NCI-H146 treated with DMSO at 0.1 percent for 48 hours (cell line): ENCODE results near the gene SPOCK3.
"Not testable (repeated sequence)": the region's sequence is repeated elsewhere in the genome, so short reads cannot be mapped to it uniquely, and the experiment has no call there.

Source experiments
- DNase-seq: peaks from one replicate; lab custom pipeline; 2025; ENCODE audit not compliant: unreplicated experiment; lab: John Stamatoyannopoulos, UW

SPOCK3 gene

DNA sequence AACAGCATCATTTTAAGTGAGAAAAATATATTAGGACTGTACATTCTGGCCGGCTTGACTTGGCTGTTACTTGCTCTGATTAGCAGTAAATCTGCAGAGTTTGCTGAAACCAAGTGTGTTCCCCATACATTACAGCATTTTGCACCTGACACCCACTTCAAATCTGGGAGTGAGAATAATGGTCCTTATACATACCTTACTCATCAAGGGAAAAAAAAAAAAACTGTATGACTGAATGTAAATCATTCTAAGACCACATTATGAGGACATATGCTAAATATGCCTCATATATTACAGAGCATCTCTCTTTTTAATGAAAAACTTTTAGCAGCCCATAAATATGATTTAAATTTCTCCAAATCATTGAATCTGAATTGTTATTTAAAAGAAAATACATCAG, 406.7 kb downstream of the SPOCK3 start:
- no peak for DNase-seq

DNA sequence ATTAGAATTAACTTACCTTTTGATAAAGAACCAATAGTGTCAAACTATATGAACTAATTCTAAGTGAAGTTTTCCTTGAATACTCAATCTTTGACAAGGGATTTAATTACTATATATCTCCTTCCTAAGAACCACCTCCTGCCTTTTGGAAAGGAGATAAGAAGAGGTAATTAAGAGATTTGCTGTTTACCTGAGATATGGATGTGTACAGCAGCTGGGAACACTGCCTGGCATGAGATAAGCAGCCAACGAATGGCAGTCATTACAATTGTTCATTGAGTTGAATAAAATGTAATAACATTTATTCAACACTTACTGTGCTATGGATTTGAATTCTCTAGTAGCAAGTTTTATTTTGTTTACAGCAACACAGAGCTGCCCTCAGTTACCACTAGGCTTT, 407.1 kb downstream of the SPOCK3 start:
- DNase-seq: no peak

DNA sequence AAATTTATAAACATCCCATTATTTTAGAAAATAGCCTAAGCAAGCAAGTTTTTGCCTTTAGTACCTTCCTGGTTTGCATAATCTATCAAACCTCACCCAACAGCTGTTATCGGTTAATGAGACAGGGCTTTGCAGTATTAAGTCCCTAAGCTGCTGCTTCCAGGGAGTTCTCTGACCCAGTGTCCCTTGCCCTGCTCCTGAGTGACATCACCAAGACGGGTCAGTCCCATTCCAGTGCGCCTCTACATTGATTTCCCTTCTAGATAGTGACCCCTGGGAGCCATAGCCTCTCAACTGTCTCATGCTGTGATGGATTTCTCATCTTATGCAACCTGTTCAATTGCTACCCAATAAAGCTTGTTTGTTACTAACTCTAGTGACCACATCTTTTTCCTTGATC, 410.4 kb downstream of the SPOCK3 start:
- DNase-seq: no peak

DNA sequence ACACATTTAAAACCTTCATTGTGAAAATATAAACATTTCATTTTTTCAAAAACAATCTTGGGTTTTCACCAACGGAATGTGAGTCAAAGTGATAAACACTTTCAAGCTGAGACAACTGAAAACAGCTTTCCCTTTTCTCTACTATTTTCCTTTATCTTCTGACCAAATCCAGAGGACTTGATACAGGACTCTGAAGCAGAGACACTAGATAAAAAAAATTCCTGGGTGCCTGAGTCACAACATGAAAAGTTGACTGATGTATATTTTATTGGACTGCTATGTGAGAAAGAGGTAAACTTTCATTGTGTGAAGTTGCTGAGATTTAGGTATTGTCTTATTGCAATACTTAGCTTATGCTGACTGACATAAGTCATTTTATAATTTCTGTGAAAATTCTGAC, 411.2 kb downstream of the SPOCK3 start:
- DNase-seq: no peak

DNA sequence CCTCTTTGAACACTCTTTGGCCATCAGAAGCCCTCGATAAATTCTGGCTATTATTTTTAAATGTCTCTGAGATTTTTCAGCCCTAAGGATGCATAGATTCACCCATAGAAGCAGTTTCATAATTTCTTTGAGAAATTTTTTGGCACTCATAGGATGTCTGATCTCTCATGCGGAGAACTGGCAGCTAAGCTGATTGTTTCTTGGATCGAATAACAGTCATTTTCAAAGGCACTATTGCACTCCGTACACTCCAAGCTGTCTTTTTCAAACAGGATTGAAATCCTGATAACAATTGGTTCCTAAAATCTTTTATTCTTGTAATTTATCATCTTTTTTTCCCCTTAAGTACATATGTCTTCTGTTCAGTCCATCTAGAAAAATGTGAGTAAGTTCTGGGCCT, 411.9 kb downstream of the SPOCK3 start:
- DNase-seq: no peak

DNA sequence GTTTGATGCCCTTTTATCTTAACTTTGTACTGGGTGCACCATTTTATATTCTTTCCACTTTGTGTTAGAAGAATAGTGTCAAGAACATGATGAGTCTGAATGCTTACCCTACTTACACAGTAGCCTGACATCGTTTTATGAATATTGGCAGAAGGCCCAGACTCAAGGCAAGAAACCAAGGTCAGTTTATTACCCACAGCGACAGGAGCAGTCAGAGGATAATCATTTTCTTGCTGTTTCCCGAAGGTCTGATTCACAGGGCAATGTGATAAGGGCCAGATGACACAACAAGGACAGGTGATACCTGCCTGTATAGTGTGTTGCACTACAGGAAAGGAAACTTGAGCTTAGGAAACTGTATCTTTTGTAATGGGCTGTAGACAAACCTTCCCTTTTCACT, 417.4 kb downstream of the SPOCK3 start:
- no peak for DNase-seq

DNA sequence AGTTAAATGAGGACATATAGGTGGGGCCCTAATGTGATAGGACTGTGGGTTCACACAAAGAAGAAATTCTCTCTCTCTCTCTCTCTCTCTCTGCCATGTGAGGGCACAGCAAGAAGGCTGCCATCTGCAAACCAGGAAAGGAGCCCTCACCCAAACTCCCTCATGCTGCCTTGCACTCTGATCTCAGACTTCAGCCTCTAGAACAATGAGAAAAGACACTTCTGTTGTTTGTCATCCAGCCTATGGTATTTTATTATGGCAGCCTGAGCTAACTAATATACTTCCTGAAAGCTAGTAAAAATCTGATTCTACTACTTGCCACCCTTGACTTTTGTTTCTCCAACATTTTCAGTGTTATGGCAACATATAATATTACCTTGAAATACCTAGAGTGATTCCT, 425.9 kb downstream of the SPOCK3 start:
- no peak for DNase-seq

DNA sequence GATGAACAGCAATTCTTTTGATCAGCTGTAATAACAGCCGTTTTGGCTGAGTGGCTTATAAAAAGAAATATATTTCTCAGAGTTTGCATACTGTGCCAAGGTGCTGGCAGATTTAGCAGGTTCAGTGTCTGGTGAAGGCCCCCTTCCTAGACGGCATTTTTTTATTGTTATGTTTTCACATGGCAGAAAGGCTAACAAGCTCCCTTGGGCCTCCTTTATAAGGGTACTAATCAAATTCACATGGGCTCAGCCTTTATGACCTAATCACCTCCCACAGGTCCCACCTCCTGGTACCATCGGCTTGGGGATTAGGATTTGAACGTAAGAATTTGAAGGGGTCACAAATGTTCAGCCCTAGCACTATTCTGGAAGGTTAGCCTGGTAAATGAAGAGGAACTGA, 431.9 kb downstream of the SPOCK3 start:
- DNase-seq: no peak

DNA sequence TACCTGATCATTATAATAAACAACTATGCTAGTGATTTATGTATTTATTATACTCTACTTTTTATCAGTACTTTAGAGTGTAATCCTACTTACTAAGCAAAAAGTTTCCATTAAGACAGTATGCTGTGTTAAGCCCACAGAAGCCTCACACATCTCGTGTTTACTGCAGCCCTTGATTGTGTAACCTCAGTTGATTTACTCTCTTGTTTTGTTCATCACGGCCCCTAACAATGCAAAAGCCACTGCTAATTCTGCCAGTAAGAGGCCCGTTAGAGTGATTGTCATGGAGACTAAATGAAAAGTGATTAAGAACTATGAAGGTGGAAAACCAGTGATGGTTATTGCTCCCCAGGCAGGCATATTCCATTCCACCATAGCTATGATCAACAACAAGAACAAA, 436.2 kb downstream of the SPOCK3 start:
- no peak for DNase-seq

DNA sequence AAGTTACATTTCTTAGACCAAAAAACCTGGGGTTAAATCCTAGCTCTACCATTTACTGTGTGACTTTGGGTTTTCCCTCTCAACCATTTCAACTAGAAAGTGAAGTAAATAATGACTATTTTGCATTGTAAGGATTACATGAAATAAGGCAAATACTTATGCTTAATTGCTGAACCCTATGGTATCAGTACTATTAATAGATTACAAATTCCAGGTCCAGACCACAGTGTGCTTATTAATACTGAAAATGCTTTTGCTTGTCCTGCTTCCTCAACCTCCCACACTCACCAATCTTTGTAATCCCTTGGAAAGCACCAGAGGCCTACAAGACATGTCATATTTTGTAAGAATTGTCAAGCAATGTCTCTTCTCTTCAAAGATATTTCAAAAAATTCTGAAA, 456.5 kb downstream of the SPOCK3 start:
- no peak for DNase-seq

DNA sequence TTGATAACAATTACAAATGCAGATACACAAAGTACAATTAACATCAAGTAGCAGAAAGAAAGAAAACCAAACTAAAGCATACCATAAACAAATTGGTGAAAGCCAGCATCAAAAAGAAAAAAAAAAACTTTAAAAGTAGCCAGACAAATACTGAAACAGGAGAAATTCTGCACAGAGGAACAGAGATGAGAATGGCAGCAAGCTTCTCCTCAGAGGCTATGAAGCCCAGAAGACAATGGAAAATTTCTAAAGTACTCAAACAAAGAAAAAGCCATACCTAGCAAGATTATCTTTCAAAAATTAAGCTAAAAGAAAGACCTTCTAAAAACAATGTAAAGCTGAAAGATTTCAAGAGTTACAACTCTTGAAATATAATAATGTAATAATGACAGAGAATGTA, 471.3 kb downstream of the SPOCK3 start:
- DNase-seq: no peak

DNA sequence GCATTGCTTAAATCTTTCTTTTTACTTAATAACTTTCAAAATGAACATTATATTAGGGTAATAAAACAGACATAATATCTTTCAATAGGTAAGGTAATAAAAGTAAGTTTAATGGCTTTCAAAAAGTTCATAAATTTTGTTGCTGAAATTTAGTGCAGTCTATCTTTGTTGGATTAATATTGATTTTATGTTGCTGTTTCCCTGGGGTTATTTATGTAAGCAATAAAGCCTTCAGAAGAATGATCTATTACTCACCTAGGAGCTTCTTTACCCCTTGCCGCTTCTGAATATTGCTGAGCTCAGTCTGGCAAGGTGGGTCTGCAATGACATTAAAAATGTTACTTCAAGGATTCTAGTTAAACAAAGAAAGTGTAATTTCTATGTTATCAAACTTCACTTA, 492.6 kb downstream of the SPOCK3 start:
- DNase-seq: no peak

DNA sequence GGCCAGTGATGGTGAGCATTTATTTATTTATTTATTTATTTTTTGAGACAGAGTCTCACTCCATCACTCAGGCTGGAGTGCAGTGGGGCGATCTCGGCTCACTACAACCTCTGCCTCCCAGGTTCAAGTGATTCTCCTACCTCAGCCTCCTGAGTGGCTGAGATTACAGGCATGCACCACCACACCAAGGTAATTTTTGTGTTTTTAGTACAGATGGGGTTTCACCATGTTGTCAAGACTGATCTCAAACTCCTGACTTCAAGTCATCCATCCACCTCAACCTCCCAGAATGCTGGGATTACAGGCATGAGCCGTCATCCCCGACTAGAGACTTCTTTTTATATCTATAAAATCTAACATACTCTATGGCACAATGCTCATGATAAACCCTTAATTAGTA, 495.1 kb downstream of the SPOCK3 start:
- DNase-seq: not testable (repeated sequence)

DNA sequence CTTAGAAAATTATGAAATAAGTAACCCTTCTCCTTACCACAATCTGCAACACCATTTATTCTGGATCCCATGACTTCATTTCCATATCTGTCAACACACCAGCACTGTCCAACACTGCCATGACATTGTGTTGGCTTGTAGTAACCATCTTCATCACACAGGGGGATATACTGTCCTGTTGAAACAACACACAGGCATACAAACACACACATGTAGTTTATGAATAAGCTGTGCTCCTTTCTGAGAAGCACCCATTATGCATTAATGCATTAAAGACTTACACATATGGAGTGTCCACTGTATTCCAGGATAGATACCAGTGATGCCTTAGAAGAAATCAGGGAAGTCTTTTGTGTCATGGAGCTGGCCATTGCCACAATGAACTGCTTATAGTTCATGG, 496.9 kb downstream of the SPOCK3 start:
- DNase-seq: no peak

DNA sequence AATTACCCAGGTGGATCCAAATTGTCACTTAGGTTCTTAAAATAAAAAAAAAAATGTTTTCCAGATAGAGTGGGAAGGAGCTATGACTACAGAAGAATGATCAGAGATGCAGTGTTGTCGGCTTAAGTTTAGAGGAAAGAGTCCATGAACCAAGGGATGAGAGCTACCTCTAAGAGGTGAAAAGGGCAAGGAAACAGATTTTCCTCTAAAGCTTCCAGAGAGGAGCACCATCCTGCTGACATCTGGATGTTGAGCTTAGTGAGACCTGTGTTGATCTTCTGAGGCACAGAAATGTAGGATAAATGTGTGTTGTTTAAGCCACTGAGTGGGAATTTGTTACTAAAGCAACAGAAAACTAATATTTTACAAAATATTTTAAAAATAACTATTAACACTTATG, 498.7 kb downstream of the SPOCK3 start:
- no peak for DNase-seq

DNA sequence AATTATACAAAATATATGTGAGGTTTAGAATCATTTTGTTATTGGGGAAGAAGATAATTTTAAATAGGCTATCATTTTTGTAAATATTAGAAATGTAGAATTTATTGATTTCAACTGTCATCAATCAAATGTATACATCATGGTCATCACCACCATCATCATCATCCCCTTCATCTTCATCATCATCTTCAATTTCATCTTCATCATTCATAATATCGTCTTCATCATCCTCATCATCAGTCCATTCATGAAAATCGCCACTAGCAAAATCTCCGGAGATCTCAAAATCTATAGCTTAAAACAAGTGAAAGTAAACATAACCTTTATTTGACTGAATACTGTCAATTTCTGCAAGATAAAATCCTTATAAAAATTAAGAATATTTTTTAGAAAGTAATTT, 499.5 kb downstream of the SPOCK3 start:
- DNase-seq: no peak

DNA sequence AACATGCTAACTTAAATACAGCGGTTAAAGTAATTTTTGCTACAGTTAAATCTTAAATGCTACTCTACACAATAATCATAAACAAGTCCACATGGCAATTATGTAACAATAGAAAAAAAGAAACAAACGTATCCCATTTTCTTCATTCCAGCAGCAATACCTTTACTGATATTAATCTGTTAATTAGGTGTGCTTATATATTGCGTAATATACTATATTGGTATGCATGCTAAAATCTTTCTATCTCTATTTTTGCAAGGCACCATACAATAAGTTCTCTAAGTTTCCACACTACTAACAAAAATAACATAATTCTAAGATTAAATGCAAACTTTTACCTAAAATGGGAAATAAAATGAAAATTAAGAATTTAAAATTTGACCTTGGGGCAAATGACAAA, 500.6 kb downstream of the SPOCK3 start:
- DNase-seq: no peak

DNA sequence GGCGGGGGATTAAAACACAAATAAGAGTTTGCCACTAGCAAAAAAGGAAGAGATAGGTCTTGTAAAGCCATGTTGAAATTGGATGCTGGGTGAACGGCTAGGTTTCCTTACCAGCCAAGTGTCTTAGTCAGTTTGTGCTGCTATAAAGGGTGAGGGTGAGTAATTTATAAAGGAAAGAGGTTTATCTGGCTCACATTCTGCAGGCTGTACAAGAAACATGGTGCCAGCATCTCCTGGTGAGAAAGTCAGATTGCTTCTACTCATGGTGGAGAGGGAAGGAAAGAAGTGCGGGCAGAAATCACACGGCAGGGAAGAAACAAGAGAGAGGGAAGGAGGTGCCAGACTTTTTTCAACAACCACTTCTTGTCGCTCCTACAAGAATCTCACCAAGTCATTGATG, 507.5 kb downstream of the SPOCK3 start:
- DNase-seq: no peak

DNA sequence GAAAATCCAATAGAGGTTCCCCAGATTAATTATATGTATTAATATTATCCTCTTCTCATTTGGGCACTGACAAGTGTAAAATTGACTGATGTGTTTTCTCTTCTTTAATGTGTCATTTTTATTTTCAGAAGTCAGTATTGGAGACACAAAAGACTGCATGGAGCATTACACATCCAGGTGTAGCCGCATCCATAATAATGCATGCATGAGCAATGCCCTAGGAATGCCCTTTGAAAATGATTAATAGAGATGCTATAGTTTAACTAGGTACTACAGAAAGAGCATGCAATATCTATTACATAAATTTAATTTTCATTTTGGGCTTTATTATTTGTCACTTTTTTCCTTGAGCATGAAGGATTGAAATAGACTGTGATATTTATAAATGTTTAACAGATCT, 509.9 kb downstream of the SPOCK3 start:
- DNase-seq: no peak

DNA sequence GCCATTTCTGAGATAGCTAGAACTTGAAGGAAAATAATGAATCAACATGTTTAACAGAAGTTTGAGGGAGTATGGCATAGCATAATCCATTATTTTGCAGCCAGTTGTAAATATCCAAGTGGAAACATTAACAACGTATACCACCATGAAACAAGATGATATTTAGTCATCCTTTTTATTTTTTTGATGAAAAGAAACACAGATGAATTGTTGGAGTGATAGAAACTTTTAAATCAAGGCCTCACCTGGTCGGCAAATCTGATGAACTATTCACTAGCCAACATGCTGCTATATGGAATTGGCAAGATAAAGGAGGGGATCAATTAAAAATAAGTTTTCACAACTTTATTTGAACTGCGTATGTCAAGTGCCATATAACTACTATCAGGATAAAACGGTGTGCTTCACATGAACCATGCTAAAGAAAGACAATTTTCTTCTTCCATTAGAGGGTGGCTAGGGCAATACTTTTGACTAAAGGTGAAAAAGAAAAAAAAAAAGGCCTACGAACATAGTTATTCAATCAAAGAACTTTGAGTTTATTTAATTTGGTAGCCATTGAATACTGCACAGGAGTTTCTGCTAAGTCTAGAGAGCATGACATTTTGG, 510.7 kb downstream of the SPOCK3 start:
- no peak for DNase-seq

DNA sequence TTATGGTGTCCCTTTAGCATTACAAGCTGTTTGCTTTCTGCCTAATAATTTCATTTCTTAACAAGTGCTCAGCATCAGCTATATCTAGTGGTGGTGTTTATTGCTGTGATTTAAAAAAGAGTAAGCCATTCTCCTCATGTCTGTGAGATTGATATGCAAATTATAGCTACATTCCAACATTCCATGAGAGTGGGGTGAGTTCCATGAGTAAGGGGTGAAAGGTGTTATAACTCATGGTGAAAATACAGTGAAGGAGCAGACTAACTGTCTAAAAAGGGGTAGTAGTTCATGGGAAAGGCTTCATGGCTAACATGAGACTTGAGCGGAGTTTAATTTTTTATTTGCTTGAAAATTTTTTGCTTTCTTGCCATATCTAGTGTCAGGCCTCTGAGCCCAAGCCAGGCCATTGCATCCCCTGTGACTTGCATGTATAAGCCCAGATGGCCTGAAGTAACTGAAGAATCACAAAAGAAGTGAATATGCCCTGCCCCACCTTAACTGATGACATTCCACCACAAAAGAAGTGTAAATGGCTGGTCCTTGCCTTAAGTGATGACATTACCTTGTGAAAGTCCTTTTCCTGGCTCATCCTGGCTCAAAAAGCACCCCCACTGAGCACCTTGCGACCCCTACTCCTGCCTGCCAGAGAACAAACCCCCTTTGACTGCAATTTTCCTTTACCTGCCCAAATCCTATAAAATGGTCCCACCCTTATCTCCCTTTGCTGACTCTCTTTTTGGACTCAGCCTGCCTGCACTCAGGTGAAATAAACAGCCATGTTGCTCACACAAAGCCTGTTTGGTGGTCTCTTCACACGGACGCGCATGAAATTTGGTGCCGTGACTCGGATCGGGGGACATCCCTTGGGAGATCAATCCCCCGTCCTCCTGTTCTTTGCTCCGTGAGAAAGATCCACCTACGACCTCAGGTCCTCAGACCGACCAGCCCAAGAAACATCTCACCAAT, 518.3 kb downstream of the SPOCK3 start:
- DNase-seq: not testable (repeated sequence)

DNA sequence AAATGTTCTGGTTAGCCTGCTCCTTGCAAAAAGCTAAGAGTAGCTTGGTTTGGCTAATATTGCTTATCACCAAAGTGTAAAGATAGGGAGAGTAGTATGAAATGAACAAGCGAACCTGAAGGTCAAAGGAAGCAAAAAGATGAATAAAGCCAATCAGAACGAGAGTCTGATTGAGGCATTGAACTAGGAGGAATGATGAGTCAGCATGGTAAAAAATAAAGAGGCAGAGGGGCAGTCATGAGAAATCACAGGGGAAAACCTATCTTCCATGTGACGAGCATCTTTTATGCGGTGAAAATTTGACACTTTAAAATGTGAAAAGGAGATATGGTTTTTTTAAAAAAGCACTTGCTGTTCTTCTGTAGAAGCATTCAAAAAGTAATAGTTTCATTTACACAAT, 533.7 kb downstream of the SPOCK3 start:
- DNase-seq: no peak

DNA sequence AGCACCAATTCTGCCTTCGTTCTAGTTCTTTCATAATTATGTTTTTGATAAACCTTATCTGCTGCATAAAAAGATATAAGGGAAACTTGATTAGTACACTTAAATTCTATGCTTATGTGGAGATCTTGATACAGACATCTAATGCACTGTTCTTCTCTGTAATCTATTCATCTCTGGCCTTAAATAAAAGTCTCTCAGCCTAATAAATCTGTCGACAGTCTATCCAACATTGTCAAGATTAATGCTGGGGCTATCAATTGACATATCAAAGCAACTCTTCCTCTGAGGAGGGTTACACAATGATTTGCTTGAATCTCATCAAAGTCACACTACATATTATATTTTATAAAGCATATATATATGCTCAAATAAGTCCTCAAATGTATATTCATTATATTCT, 545.5 kb downstream of the SPOCK3 start:
- DNase-seq: no peak
